Keratinocyte (primary cell): ENCODE data around the gene GABRR1. TPM values are rescaled to one million over a fixed set of nuclear protein-coding genes. Genes with fewer than 3 reads are reported as not detected.

Source experiments
- DNase-seq: peaks from one replicate; pipeline ENCODE4 v3.0.0-alpha.2; 2011; ENCODE audit warnings: low read depth, missing footprints, low spot score
- FAIRE-seq: peaks from 2 replicates; lab custom pipeline; 2011; peaks lifted over from hg19 to GRCh38; lab: Jason Lieb, UNC
- H2AFZ ChIP-seq: 2 replicates; pipeline ENCODE4 v1.6.0; 2012; ENCODE audit warnings: low read length, control low read depth, inconsistent platforms; ENCODE audit not compliant: control insufficient read depth
- H3K27ac ChIP-seq: 2 replicates; pipeline ENCODE4 v1.5.1; 2011; ENCODE audit warnings: low read length; ENCODE audit not compliant: control insufficient read depth, insufficient read depth
- H3K27me3 ChIP-seq: 3 replicates; pipeline ENCODE4 v1.6.0; 2011; ENCODE audit warnings: low read length; ENCODE audit not compliant: control insufficient read depth, insufficient read depth; ENCODE audit errors: extremely low read depth
- H3K36me3 ChIP-seq, 2 experiments: 2 replicates in 1 of 2; 3 replicates in 1 of 2; pipeline ENCODE4 v1.5.1; 2011; ENCODE audit warnings: low read length in 2 of 2, mild to moderate bottlenecking in 1 of 2; ENCODE audit not compliant: control insufficient read depth in 2 of 2, insufficient read depth in 2 of 2; ENCODE audit errors: extremely low read depth in 1 of 2
- H3K4me1 ChIP-seq: 3 replicates; pipeline ENCODE4 v1.5.1; 2011; ENCODE audit warnings: low read length; ENCODE audit not compliant: control insufficient read depth, insufficient read depth; ENCODE audit errors: extremely low read depth
- H3K4me2 ChIP-seq: 3 replicates; pipeline ENCODE4 v1.6.0; 2011; ENCODE audit warnings: low read depth, low read length; ENCODE audit not compliant: control insufficient read depth, insufficient read depth; ENCODE audit errors: extremely low read depth
- H3K4me3 ChIP-seq, 3 experiments: fragments of 200-600 bp in 1 of 3; sonication (generic) in 1 of 3; 2 replicates in 2 of 3; 3 replicates in 1 of 3; pipeline ENCODE4 v1.5.1; 2011 to 2016; ENCODE audit warnings: low read length in 3 of 3, mild to moderate bottlenecking in 3 of 3, control low read depth in 2 of 3, inconsistent platforms in 1 of 3, low read depth in 1 of 3, mixed read lengths in 1 of 3, mixed run types in 1 of 3, moderate library complexity in 1 of 3; ENCODE audit not compliant: control insufficient read depth in 2 of 3, insufficient read depth in 2 of 3; ENCODE audit errors: extremely low read depth in 1 of 3
- H3K79me2 ChIP-seq: 2 replicates; pipeline ENCODE4 v1.6.0; 2012; ENCODE audit warnings: low read length; ENCODE audit not compliant: control insufficient read depth, insufficient read depth
- H3K9ac ChIP-seq: 3 replicates; pipeline ENCODE4 v1.6.0; 2011; ENCODE audit warnings: low read length; ENCODE audit not compliant: control insufficient read depth, insufficient read depth; ENCODE audit errors: extremely low read depth
- H3K9me1 ChIP-seq: 3 replicates; pipeline ENCODE4 v1.6.0; 2011; ENCODE audit warnings: low read length; ENCODE audit not compliant: control insufficient read depth, insufficient read depth; ENCODE audit errors: extremely low read depth
- H3K9me3 ChIP-seq: 2 replicates; pipeline ENCODE4 v1.5.1; 2012; ENCODE audit warnings: low read depth, low read length; ENCODE audit not compliant: control insufficient read depth
- H4K20me1 ChIP-seq: 3 replicates; pipeline ENCODE4 v1.6.0; 2011; ENCODE audit warnings: low read length; ENCODE audit not compliant: control insufficient read depth, insufficient read depth; ENCODE audit errors: extremely low read depth
- CTCF ChIP-seq, 3 experiments: IDR thresholded peaks in 1 of 3; conservative IDR thresholded peaks in 1 of 3; optimal IDR thresholded peaks in 1 of 3; 2 replicates in 2 of 3; 3 replicates in 1 of 3; pipeline versions ENCODE3 to v1.5.1; 2011; ENCODE audit warnings: low read length in 3 of 3, mild to moderate bottlenecking in 3 of 3, moderate library complexity in 2 of 3, control low read depth in 1 of 3, inconsistent platforms in 1 of 3; ENCODE audit not compliant: insufficient read depth in 2 of 3; ENCODE audit errors: extremely low read depth in 1 of 3
- EZH2 ChIP-seq: IDR thresholded peaks from one replicate; pipeline ENCODE4 v1.6.1; 2012; ENCODE audit warnings: inconsistent platforms, mild to moderate bottlenecking, low read length, moderate library complexity
- dilution Hi-C: fragments of 300-500 bp; cut with MboI; formaldehyde crosslinking; loops from one replicate; pipeline ENCODE4 v1.7.0; 2020; ENCODE audit warnings: low sequenced_read_pairs; ENCODE audit not compliant: extremely low pct_ligation_motif_present
- polyA plus RNA-seq, 5 experiments: library from polyadenylated mRNA; depleted of rRNA in 3 of 5; stranded (reverse) in 3 of 5; stranded (forward) in 1 of 5; unstranded in 1 of 5; fragments of >200 nt; gene quantifications; 1 replicate in 1 of 5; 2 replicates in 3 of 5; 3 replicates in 1 of 5; pipeline versions ENCODE4 v1.2.1 to v1.2.3, GENCODE V29; 2011 to 2012; ENCODE audit warnings: missing spikeins in 2 of 5, low read depth in 1 of 5, low replicate concordance in 1 of 5

Gene GABRR1
- polyA plus RNA-seq, 1 donor (not counting 4 experiments of a cell fraction or from before 2014, with no cell fraction given), result 0.04 TPM

GRCh38 chr6:89161326-89162046 lies 55.7 kb downstream of the GABRR1 start:
- no peak overlapping the region for H3K4me3 ChIP-seq
- no peaks in the 10 kb centered on the region for H4K20me1 ChIP-seq
- DNase-seq (no peak), FAIRE-seq (no peak)
- H3K79me2 ChIP-seq, result no peaks in the 10 kb centered on the region
- dilution Hi-C loops, result no loop called here
- no peaks in the 10 kb centered on the region for H3K9me1 ChIP-seq
- no peak overlapping the region for H3K27ac ChIP-seq
- H3K4me1 ChIP-seq, result no peaks in the 10 kb centered on the region
- TF ChIP-seq EZH2 (no peak), CTCF (optimal IDR thresholded peaks at IDR 0.05 in 1 of 3, IDR thresholded peaks at IDR 0.05 in 1 of 3, conservative IDR thresholded peaks at IDR 0.05 in 1 of 3; ENCODE audit: extremely low read depth in 1 of 3, insufficient read depth in 2 of 3, low read length in 3 of 3) (no peak)
- no peak overlapping the region for H3K4me2 ChIP-seq
- no peak overlapping the region for H3K9ac ChIP-seq
- H2AFZ ChIP-seq, result no peak overlapping the region
- H3K9me3 ChIP-seq, result no peaks in the 10 kb centered on the region
- H3K27me3 ChIP-seq, result no peaks in the 10 kb centered on the region
- H3K36me3 ChIP-seq, result peaks cover 5 to 7% of the 10 kb centered on the region in 2 experiments

- Histone ChIP-seq H4K20me1 (no peaks in the 10 kb centered on the region), H3K9me3 (no peaks in the 10 kb centered on the region), H3K4me3 (no peak overlapping the region), H3K4me1 (no peaks in the 10 kb centered on the region), H3K36me3 (peaks cover 7% of the 10 kb centered on the region in 2 experiments), H3K9ac (no peak overlapping the region), H3K27ac (no peak overlapping the region), H3K9me1 (no peaks in the 10 kb centered on the region), H3K79me2 (no peaks in the 10 kb centered on the region), H2AFZ (no peak overlapping the region), H3K27me3 (no peaks in the 10 kb centered on the region), H3K4me2 (no peak overlapping the region)
- no peak for FAIRE-seq
- no peak for TF ChIP-seq CTCF (optimal IDR thresholded peaks at IDR 0.05 in 1 of 3, IDR thresholded peaks at IDR 0.05 in 1 of 3, conservative IDR thresholded peaks at IDR 0.05 in 1 of 3; ENCODE audit: extremely low read depth in 1 of 3, insufficient read depth in 2 of 3, low read length in 3 of 3)
- no peak for TF ChIP-seq EZH2
- no peak for DNase-seq
- dilution Hi-C loops, result no loop called here
Measured at GRCh38 chr6:89160331-89161092, 56.6 kb downstream of the GABRR1 start.
